Panc1 (cell line): ENCODE measurements around the gene DLG5.

Source experiments
- POLR2AphosphoS5 ChIP-seq: IDR thresholded peaks from 2 replicates; pipeline ENCODE4 v1.6.1; 2012; ENCODE audit warnings: mild to moderate bottlenecking, low read depth, low read length, moderate library complexity
- TF ChIP-seq, protein P1 (sequence below): fragments of 450-650 bp; IDR thresholded peaks from 2 replicates; pipeline ENCODE4 v1.5.1; 2017; ENCODE audit warnings: mild to moderate bottlenecking
- TF ChIP-seq, protein P2 (sequence below), 2 experiments: IDR thresholded peaks; 2 replicates each; pipeline ENCODE4 v1.6.1; 2011 to 2012; ENCODE audit warnings: low read depth in 2 of 2, control low read depth in 1 of 2, low read length in 1 of 2, mild to moderate bottlenecking in 1 of 2, moderate library complexity in 1 of 2; ENCODE audit not compliant: insufficient read depth in 1 of 2

GRCh38 chr10:77907900-77908717, 18.4 kb downstream of the DLG5 start:
- TF ChIP-seq, protein P1, sequence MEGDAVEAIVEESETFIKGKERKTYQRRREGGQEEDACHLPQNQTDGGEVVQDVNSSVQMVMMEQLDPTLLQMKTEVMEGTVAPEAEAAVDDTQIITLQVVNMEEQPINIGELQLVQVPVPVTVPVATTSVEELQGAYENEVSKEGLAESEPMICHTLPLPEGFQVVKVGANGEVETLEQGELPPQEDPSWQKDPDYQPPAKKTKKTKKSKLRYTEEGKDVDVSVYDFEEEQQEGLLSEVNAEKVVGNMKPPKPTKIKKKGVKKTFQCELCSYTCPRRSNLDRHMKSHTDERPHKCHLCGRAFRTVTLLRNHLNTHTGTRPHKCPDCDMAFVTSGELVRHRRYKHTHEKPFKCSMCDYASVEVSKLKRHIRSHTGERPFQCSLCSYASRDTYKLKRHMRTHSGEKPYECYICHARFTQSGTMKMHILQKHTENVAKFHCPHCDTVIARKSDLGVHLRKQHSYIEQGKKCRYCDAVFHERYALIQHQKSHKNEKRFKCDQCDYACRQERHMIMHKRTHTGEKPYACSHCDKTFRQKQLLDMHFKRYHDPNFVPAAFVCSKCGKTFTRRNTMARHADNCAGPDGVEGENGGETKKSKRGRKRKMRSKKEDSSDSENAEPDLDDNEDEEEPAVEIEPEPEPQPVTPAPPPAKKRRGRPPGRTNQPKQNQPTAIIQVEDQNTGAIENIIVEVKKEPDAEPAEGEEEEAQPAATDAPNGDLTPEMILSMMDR: no peak; the same call in 1 of the 2 replicates
- TF ChIP-seq, protein P2, sequence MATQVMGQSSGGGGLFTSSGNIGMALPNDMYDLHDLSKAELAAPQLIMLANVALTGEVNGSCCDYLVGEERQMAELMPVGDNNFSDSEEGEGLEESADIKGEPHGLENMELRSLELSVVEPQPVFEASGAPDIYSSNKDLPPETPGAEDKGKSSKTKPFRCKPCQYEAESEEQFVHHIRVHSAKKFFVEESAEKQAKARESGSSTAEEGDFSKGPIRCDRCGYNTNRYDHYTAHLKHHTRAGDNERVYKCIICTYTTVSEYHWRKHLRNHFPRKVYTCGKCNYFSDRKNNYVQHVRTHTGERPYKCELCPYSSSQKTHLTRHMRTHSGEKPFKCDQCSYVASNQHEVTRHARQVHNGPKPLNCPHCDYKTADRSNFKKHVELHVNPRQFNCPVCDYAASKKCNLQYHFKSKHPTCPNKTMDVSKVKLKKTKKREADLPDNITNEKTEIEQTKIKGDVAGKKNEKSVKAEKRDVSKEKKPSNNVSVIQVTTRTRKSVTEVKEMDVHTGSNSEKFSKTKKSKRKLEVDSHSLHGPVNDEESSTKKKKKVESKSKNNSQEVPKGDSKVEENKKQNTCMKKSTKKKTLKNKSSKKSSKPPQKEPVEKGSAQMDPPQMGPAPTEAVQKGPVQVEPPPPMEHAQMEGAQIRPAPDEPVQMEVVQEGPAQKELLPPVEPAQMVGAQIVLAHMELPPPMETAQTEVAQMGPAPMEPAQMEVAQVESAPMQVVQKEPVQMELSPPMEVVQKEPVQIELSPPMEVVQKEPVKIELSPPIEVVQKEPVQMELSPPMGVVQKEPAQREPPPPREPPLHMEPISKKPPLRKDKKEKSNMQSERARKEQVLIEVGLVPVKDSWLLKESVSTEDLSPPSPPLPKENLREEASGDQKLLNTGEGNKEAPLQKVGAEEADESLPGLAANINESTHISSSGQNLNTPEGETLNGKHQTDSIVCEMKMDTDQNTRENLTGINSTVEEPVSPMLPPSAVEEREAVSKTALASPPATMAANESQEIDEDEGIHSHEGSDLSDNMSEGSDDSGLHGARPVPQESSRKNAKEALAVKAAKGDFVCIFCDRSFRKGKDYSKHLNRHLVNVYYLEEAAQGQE (IDR thresholded peaks at IDR 0.05; ENCODE audit: insufficient read depth in 1 of 2, low read depth in 2 of 2, low read length in 1 of 2): no peak
- TF ChIP-seq POLR2AphosphoS5: no peak
